ENCODE data around the gene CREB3L1. TPM values are rescaled to one million over a fixed set of nuclear protein-coding genes. Genes with fewer than 3 reads are reported as not detected.
"Not testable (repeated sequence)": the region's sequence is repeated elsewhere in the genome, so short reads cannot be mapped to it uniquely, and the experiment has no call there.

CREB3L1 gene
- total RNA-seq, 4 donors from 2014 or later: 0.81 to 5.2 (median 1.7) TPM

GRCh38 chr11:46252373-46252914, 25.0 kb upstream of the CREB3L1 start:
- Histone ChIP-seq H3K9me3 (no peaks in the 10 kb centered on the region), H3K27ac (no peak overlapping the region), H3K4me1 (no peaks in the 10 kb centered on the region), H3K27me3 (no peaks in the 10 kb centered on the region), H3K4me3 (no peak overlapping the region), H3K36me3 (no peaks in the 10 kb centered on the region)
- ATAC-seq: no peak
- WGBS, 2 donors (ENCODE audit: low coverage in 1 of 2): 66% methylated on average over 7 of the region's 10 CpGs; no CpG with 5 or more reads in 1 of the 2 donors
- no peak for TF ChIP-seq POLR2A (IDR thresholded peaks at IDR 0.05)
- TF ChIP-seq CTCF (IDR thresholded peaks at IDR 0.05): no peak
- no peak for TF ChIP-seq EP300 (IDR thresholded peaks at IDR 0.05)
- TF ChIP-seq POLR2AphosphoS5 (IDR thresholded peaks at IDR 0.05): no peak

- Histone ChIP-seq H3K4me1 (no peaks in the 10 kb centered on the region), H3K36me3 (no peaks in the 10 kb centered on the region), H3K4me3 (no peak overlapping the region), H3K27me3 (no peaks in the 10 kb centered on the region), H3K27ac (no peak overlapping the region), H3K9me3 (no peaks in the 10 kb centered on the region)
- 82 to 90% methylated on average over 2 to 6 of the region's 13 CpGs for WGBS, 2 donors (ENCODE audit: low coverage in 1 of 2)
- TF ChIP-seq CTCF (IDR thresholded peaks at IDR 0.05) (no peak), POLR2AphosphoS5 (IDR thresholded peaks at IDR 0.05) (no peak), POLR2A (IDR thresholded peaks at IDR 0.05) (no peak), EP300 (IDR thresholded peaks at IDR 0.05) (no peak)
- no peak for ATAC-seq
These were observed 24.0 kb upstream of the CREB3L1 start for GRCh38 chr11:46253258-46254132.

GRCh38 chr11:46254133-46254491, 23.4 kb upstream of the CREB3L1 start:
- Histone ChIP-seq H3K27ac (no peak overlapping the region), H3K4me1 (no peaks in the 10 kb centered on the region), H3K9me3 (no peaks in the 10 kb centered on the region), H3K36me3 (no peaks in the 10 kb centered on the region), H3K4me3 (no peak overlapping the region), H3K27me3 (no peaks in the 10 kb centered on the region)
- WGBS, 2 donors (ENCODE audit: low coverage in 1 of 2): 73 to 86% methylated on average over 1 to 3 of the region's 9 CpGs
- ATAC-seq: no peak
- TF ChIP-seq EP300 (IDR thresholded peaks at IDR 0.05) (no peak), POLR2AphosphoS5 (IDR thresholded peaks at IDR 0.05) (no peak), CTCF (IDR thresholded peaks at IDR 0.05) (no peak), POLR2A (IDR thresholded peaks at IDR 0.05) (no peak)

GRCh38 chr11:46256540-46257001, 20.9 kb upstream of the CREB3L1 start:
- Histone ChIP-seq H3K4me1 (no peaks in the 10 kb centered on the region), H3K27ac (no peak overlapping the region), H3K4me3 (no peak overlapping the region), H3K36me3 (no peaks in the 10 kb centered on the region), H3K27me3 (no peaks in the 10 kb centered on the region), H3K9me3 (no peaks in the 10 kb centered on the region)
- no peak for ATAC-seq
- TF ChIP-seq POLR2AphosphoS5 (IDR thresholded peaks at IDR 0.05) (no peak), EP300 (IDR thresholded peaks at IDR 0.05) (no peak)
- 90 to 94% methylated on average over 2 to 3 of the region's 3 CpGs for WGBS, 2 donors (ENCODE audit: low coverage in 1 of 2)

GRCh38 chr11:46259347-46259746, 18.1 kb upstream of the CREB3L1 start:
- not testable (repeated sequence) for ATAC-seq, H3K9me3 ChIP-seq

More at GRCh38 chr11:46259347-46259746, 18.1 kb upstream of the CREB3L1 start:
- not testable (repeated sequence) for H3K27me3 ChIP-seq, H3K27ac ChIP-seq, H3K4me1 ChIP-seq, H3K36me3 ChIP-seq, H3K4me3 ChIP-seq
- WGBS, 2 donors (ENCODE audit: low coverage in 1 of 2): 86 to 94% methylated on average over 5 of the region's 5 CpGs

All from gastroesophageal sphincter (tissue), 4 donors.